Ovary (tissue), 9 donors: ENCODE results near the gene FAM3B. TPM values are rescaled to one million over a fixed set of nuclear protein-coding genes. Genes with fewer than 3 reads are reported as not detected.

Source experiments
- DNase-seq, 5 donors: peaks; one replicate each; pipeline ENCODE4 v3.0.0-alpha.2; 2019 to 2020
- H3K27ac ChIP-seq, 2 donors: fragments of 200-600 bp; one replicate each; pipeline versions ENCODE4 v1.5.1 to v1.8.0; 2019 to 2022
- H3K27me3 ChIP-seq: fragments of 200-600 bp; one replicate; pipeline ENCODE4 v1.8.0; 2022
- H3K36me3 ChIP-seq: fragments of 200-600 bp; sonication (generic); one replicate; pipeline ENCODE4 v1.5.1; 2019
- H3K4me1 ChIP-seq: one replicate; pipeline ENCODE4 v1.8.1; 2013; ENCODE audit warnings: mild to moderate bottlenecking, moderate library complexity; ENCODE audit not compliant: insufficient read depth
- H3K4me3 ChIP-seq: fragments of 200-600 bp; sonication (generic); one replicate; pipeline ENCODE4 v1.5.1; 2017
- H3K9me3 ChIP-seq, 2 donors: fragments of 200-600 bp in 1 of 2; sonication (generic) in 1 of 2; one replicate each; pipeline versions ENCODE4 v1.5.1 to v1.8.1; 2013 to 2019; ENCODE audit warnings: mild to moderate bottlenecking in 1 of 2, moderate library complexity in 1 of 2
- EP300 ChIP-seq: sonication (generic); formaldehyde crosslinking; IDR thresholded peaks from one replicate; pipeline ENCODE4 v1.6.1; 2017; ENCODE audit warnings: antibody characterized with exemption
- POLR2A ChIP-seq: fragments of 450-650 bp; IDR thresholded peaks from one replicate; pipeline ENCODE4 v1.6.1; 2017; ENCODE audit warnings: antibody characterized with exemption, mild to moderate bottlenecking, moderate library complexity
- WGBS, 3 donors: extraction: QIAGEN DNeasy Blood & Tissue Kit in 1 of 3; methylation state at CpG; one replicate each; pipeline versions ENCODE4 v1.1.5 to v1.1.7; 2013 to 2017; 5-methylcytosine and 5-hydroxymethylcytosine counted together
- intact Hi-C, 4 donors: fragments of 100-400 bp; cut with DNase I; formaldehyde crosslinking; loops; one replicate each; pipeline versions ENCODE4 v1.11.0 to v1.15.1; 2022 to 2023
- polyA plus RNA-seq, 2 donors: library from polyadenylated mRNA; stranded (reverse); fragments of 200-250 nt in 1 of 2; fragments of 350-450 nt in 1 of 2; fragmentation: Illumina TruSeq in 1 of 2; extraction: RNeasy Lipid Tissue Mini Kit (QIAGEN cat#74804) in 1 of 2; gene quantifications; one replicate each; pipeline ENCODE4 v1.2.3, GENCODE V29; 2013 to 2014
- total RNA-seq, 7 donors: library from RNA; depleted of rRNA in 2 of 7; stranded (reverse); fragments of >200 nt in 2 of 7; fragmentation: NEBNext Ultra II Directional in 3 of 7; extraction: Animal tissue kit (Norgen Biotek cat#: 25700) in 3 of 7; gene quantifications; one replicate each; pipeline versions ENCODE4 v1.1.0 to v1.2.4, GENCODE V29; 2016 to 2023
- TF ChIP-seq, protein P1 (sequence below), 3 donors: fragments of 450-650 bp in 2 of 3; fragments of 200-600 bp in 1 of 3; IDR thresholded peaks; one replicate each; pipeline versions ENCODE4 v1.5.1 to v1.8.0; 2016 to 2022; ENCODE audit warnings: antibody characterized with exemption in 3 of 3, mild to moderate bottlenecking in 1 of 3
- donor health status: DM: no; HTN: no; CAD: no; lungs with moderate emphysema.
- donor health status: DM: no; HTN: no; CAD: no.
- donor health status: Bipolar disorder and iron deficiency.
- donor health status: DM: yes; HTN: yes; CAD: no.
- donor health status: DM: no; HTN: no; CAD: no.
- donor health status: DM: yes; HTN: yes; CAD: no.

The FAM3B gene
- total and polyA plus RNA-seq, 9 donors, result 0.10 to 7.7 (median 1.0) TPM; not detected in 2

DNA sequence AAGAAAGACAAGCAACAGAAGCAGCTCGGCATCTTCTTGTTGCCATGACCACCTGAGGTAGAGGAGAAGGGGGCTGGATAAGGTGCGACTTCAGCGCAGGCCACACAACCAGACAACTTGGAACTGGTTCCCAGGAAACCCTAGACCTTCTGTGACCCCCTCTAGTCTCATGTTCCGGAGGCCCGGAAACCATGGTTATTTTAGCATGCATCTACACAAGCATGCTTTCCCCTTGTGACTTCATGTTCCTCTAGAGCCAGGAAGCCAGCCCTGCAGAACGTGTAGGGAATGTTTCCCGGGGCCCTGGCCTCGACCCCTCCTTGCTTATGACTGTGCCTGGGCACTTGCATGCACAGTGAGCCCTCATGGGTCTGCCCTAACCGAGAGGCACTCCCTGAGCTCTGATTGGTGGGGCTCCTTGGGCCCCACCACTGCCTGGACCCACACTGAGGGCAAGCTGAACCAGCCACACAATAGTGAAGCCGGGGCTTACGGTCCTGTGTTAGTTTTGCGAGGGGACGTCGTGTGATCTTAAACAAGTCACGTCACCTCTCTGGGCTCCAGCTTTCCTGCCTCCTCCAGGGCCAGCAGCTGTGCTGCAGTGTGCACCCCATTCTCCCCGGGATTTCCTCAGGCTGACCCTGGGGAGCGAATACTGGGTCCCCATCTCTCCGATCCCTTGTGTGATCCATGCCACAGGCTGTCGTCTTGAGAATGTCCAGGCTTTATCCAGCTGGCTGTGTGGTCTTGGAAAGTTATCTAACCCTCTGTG, 33.2 kb downstream of the FAM3B start:
- H3K36me3 ChIP-seq, result no peaks in the 10 kb centered on the region
- H3K9me3 ChIP-seq, result no peaks in the 10 kb centered on the region
- H3K27me3 ChIP-seq, result no peaks in the 10 kb centered on the region
- no peak for DNase-seq
- intact Hi-C loops, result no loop called here
- TF ChIP-seq EP300, result no peak
- TF ChIP-seq POLR2A, result no peak
- TF ChIP-seq, protein P1, sequence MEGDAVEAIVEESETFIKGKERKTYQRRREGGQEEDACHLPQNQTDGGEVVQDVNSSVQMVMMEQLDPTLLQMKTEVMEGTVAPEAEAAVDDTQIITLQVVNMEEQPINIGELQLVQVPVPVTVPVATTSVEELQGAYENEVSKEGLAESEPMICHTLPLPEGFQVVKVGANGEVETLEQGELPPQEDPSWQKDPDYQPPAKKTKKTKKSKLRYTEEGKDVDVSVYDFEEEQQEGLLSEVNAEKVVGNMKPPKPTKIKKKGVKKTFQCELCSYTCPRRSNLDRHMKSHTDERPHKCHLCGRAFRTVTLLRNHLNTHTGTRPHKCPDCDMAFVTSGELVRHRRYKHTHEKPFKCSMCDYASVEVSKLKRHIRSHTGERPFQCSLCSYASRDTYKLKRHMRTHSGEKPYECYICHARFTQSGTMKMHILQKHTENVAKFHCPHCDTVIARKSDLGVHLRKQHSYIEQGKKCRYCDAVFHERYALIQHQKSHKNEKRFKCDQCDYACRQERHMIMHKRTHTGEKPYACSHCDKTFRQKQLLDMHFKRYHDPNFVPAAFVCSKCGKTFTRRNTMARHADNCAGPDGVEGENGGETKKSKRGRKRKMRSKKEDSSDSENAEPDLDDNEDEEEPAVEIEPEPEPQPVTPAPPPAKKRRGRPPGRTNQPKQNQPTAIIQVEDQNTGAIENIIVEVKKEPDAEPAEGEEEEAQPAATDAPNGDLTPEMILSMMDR (IDR thresholded peaks at IDR 0.05), result no peak
- no peak overlapping the region for H3K27ac ChIP-seq
- no peak overlapping the region for H3K4me3 ChIP-seq
- H3K4me1 ChIP-seq, result no peaks in the 10 kb centered on the region
- WGBS, 3 donors, result 82 to 84% (median 83%) methylated on average over 18 to 19 of the region's 19 CpGs

DNA sequence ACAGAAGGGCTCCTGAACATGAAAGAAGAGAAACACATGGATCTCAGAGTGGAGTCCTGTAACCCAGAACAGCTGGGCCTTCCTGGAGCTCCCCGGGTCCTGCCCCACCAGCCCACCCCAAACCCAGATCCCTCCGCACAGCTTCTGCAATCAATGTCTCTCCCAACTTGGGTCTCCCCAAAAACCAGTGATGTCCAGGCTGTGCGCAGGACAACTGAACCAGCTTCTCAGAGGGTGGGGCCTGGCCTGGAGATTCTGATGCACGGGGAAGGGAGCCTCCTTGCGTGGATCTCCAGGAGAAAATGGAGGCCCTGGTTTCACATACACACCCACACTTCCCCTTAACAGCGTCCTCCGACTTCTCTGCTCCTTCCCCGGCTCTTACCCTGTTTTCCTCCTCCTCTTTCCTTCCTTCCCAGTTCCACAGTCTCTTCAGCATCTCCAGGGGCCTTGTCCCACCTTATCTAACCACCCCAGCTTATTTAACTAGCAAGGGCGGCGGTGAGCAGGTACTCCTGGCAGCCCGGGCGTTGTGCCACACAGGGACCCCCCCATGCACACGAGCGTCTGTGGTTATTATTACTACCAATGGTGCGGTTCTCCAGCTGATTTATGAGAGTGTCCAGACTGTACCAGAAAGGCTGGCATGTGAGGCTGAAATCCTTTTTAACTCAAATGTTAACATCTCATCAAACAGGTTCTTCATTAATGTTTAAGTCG, 34.0 kb downstream of the FAM3B start:
- Histone ChIP-seq H3K27me3 (no peaks in the 10 kb centered on the region), H3K4me1 (no peaks in the 10 kb centered on the region), H3K4me3 (no peak overlapping the region), H3K36me3 (no peaks in the 10 kb centered on the region), H3K27ac (no peak overlapping the region), H3K9me3 (no peaks in the 10 kb centered on the region)
- DNase-seq, result no peak
- intact Hi-C loops, result no loop called here
- TF ChIP-seq, protein P1 (IDR thresholded peaks at IDR 0.05), result no peak
- TF ChIP-seq POLR2A, result no peak
- no peak for TF ChIP-seq EP300
- 87 to 92% (median 91%) methylated on average over 16 of the region's 16 CpGs for WGBS, 3 donors

DNA sequence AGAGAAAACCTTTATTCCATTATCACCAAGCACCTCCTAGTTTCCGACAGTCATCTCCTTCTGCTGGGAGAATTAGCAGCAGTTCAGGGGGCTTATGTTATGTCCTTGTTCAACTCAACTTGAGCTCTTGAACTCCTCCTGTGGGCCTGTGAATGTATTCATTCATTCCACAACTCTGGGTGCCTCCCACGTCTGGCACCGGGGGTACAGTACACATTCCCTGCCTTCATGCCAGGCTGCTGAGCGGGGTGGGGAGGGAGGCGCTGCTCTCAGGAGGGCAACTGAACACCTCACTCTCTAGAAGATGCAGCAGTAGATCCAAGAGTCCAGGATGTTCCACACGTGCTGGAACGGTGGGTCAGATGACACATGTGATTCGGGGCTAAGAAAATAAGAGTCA, 40.9 kb downstream of the FAM3B start:
- 54 to 67% (median 61%) methylated on average over 8 of the region's 8 CpGs for WGBS, 3 donors
- H3K4me3 ChIP-seq, result no peak overlapping the region
- H3K36me3 ChIP-seq, result no peaks in the 10 kb centered on the region
- TF ChIP-seq, protein P1 (IDR thresholded peaks at IDR 0.05), result no peak
- no peak for TF ChIP-seq EP300
- no peak for TF ChIP-seq POLR2A
- no peaks in the 10 kb centered on the region for H3K27me3 ChIP-seq
- H3K9me3 ChIP-seq, result no peaks in the 10 kb centered on the region
- intact Hi-C loops, result no loop called here
- H3K4me1 ChIP-seq, result peaks cover 2% of the 10 kb centered on the region
- H3K27ac ChIP-seq, result no peak overlapping the region
- DNase-seq, result no peak

DNA sequence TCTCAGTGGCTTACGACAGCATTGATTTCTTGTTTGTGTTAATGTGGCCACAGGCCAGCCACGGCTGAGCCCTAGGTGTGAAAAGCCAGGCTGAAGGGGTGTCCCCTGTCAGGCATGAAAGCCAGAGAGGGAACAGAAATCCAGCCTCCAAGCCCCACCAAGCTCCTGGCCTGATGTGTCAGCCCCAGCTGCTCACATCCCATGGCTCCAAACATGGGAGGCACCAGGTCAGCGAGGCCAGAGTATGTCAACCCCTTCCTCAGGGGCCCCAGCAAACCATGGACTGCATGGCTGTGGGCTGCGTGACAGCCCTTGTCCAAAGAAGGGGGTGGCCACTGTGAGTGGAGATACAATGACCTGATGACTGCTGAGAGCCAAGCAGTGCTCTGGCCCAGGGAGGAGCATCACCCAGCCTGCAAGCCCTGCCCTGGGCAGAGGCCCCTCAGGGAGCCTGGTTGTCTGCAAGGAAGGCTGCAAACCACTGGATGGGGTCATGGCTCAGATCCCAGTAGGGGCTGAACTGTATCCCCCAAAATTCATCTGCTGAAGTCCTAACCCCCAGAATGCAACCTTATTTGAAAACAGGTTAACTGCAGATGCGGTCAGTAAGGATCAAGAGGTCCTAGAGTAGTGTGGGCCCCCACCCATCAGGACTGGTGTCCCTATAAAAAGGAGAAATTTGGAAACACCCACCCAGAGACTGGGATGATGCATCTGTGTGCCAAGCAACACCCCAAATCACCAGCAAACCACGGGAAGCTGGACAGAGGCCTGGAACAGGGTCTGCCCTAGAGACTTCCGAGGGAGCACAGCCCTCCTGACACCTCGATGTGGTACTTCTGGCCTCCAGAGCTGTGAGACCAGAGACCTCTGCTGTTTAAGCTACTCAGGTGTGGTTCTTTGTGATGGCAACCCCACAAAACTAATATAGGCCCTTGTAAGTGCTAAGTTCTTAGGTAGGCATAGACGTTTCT, 41.9 kb downstream of the FAM3B start:
- H3K4me3 ChIP-seq, result no peak overlapping the region
- no peaks in the 10 kb centered on the region for H3K9me3 ChIP-seq
- DNase-seq, result no peak
- H3K27me3 ChIP-seq, result no peaks in the 10 kb centered on the region
- TF ChIP-seq EP300 (no peak), POLR2A (no peak)
- TF ChIP-seq, protein P1 (IDR thresholded peaks at IDR 0.05), result no peak
- peaks cover 2% of the 10 kb centered on the region for H3K4me1 ChIP-seq
- intact Hi-C loops, result no loop called here
- no peak overlapping the region for H3K27ac ChIP-seq
- no peaks in the 10 kb centered on the region for H3K36me3 ChIP-seq
- 84 to 89% (median 87%) methylated on average over 8 to 9 of the region's 9 CpGs for WGBS, 3 donors
